Heart left ventricle (tissue), 16 donors: ENCODE data around the gene LTB. TPM values are rescaled to one million over a fixed set of nuclear protein-coding genes. Genes with fewer than 3 reads are reported as not detected.

ENCODE experiments used
- ATAC-seq, 4 donors: fragments of 200-7000 bp; cut with Tn5 transposase; one replicate each; pipeline ENCODE4 v1.9.1; 2020 to 2022; ENCODE audit warnings: moderate library complexity in 4 of 4, mild to moderate bottlenecking in 3 of 4, moderate number of reproducible peaks in 1 of 4
- DNase-seq, 5 donors: peaks; one replicate each; pipeline ENCODE4 v3.0.0-alpha.2; 2020
- H3K27ac ChIP-seq, 12 donors: fragments of 200-600 bp; sonication (generic) in 4 of 12; one replicate each; pipeline versions ENCODE4 v1.5.0 to v1.8.0; 2016 to 2022; ENCODE audit warnings: mild to moderate bottlenecking in 2 of 12
- H3K27me3 ChIP-seq, 9 donors: fragments of 200-600 bp; sonication (generic) in 2 of 9; one replicate each; pipeline versions ENCODE4 v1.5.1 to v1.8.0; 2016 to 2022; ENCODE audit warnings: mild to moderate bottlenecking in 3 of 9
- H3K36me3 ChIP-seq, 9 donors: fragments of 200-600 bp; sonication (generic) in 2 of 9; one replicate each; pipeline versions ENCODE4 v1.5.0 to v1.8.0; 2018 to 2022; ENCODE audit warnings: mild to moderate bottlenecking in 2 of 9
- H3K4me1 ChIP-seq, 12 donors: fragments of 200-600 bp; sonication (generic) in 4 of 12; one replicate each; pipeline versions ENCODE4 v1.5.0 to v1.8.0; 2016 to 2022; ENCODE audit warnings: mild to moderate bottlenecking in 3 of 12
- H3K4me3 ChIP-seq, 12 donors: fragments of 200-600 bp; sonication (generic) in 4 of 12; one replicate each; pipeline versions ENCODE4 v1.5.0 to v1.8.0; 2017 to 2022; ENCODE audit warnings: mild to moderate bottlenecking in 9 of 12, moderate library complexity in 4 of 12
- H3K9me3 ChIP-seq, 12 donors: fragments of 200-600 bp; sonication (generic) in 4 of 12; one replicate each; pipeline versions ENCODE4 v1.5.0 to v1.8.0; 2016 to 2022; ENCODE audit warnings: mild to moderate bottlenecking in 1 of 12
- CTCF ChIP-seq, 12 donors: fragments of 200-600 bp; sonication (generic) in 4 of 12; IDR thresholded peaks; one replicate each; pipeline versions ENCODE4 v1.5.0 to v1.8.0; 2018 to 2022; ENCODE audit warnings: antibody characterized with exemption in 12 of 12, mild to moderate bottlenecking in 5 of 12
- POLR2A ChIP-seq, 2 donors: fragments of 450-650 bp; IDR thresholded peaks; one replicate each; pipeline ENCODE4 v1.6.1; 2017; ENCODE audit warnings: antibody characterized with exemption in 2 of 2, mild to moderate bottlenecking in 2 of 2, moderate library complexity in 2 of 2
- WGBS, 4 donors: extraction: QIAGEN DNeasy Blood & Tissue Kit in 2 of 4; methylation state at CpG; one replicate each; pipeline versions ENCODE4 v1.1.5 to v1.1.7; 2013 to 2018; 5-methylcytosine and 5-hydroxymethylcytosine counted together
- intact Hi-C, 10 donors: fragments of 100-400 bp; cut with DNase I; formaldehyde crosslinking; loops; one replicate each; pipeline versions ENCODE4 v1.11.1 to v1.14.2; 2022
- polyA plus RNA-seq, 2 donors: library from polyadenylated mRNA; stranded (reverse); fragments of 200-250 nt; gene quantifications; one replicate each; pipeline ENCODE4 v1.2.3, GENCODE V29; 2013
- total RNA-seq, 9 donors: library from RNA; depleted of rRNA in 2 of 9; stranded (reverse); fragments of >200 nt in 2 of 9; fragmentation: NEBNext Ultra II Directional in 3 of 9; extraction: Animal tissue kit (Norgen Biotek cat#: 25700) in 3 of 9; gene quantifications; one replicate each; pipeline versions ENCODE4 v1.1.0 to v1.2.4, GENCODE V29; 2016 to 2023
- donor health status: ischemic (EF 13 %, LVEDD 7.1; RV severe dilation, severe dysfunction).
- donor health status: healthy with polysubstance abuse.
- donor health status: DM: no; HTN: yes; CAD: no.
- donor health status: DM: no; HTN: no; CAD: no.
- donor health status: ischemic (EF 25% LVEDD 6.9; RV normal size, moderate dysfunction).
- donor health status: ischemic (EF 25% LVEDD 5.7; RV mildly dilated, moderate dysfunction).
- donor health status: healthy.
- donor health status: DM: yes; HTN: yes; CAD: no.
- donor health status: ischemic (EF 35%, LVEDD 5.7; RV mildly dilated, moderate dysfunction).
- donor health status: nonischemic (EF 11% LVEDD 7.7; RV severe dilation, severe dysfunction).
- donor health status: DM: yes; HTN: yes; CAD: no.
- donor health status: PGD.
- donor health status: ischemic (EF 29% LVEDD 5.4; RV normal size, mild dysfunction).
- donor health status: nonischemic (EF 23%, LVEDD 6.1; RV moderate dilation, normal function).

The LTB gene
- total and polyA plus RNA-seq, 11 donors: 0.30 to 15.6 (median 0.85) TPM; not detected in 4

GRCh38 chr6:31629014-31629413 is 46.8 kb upstream of the LTB start:
- WGBS, 4 donors: 86 to 91% (median 89%) methylated on average over 7 of the region's 7 CpGs
- no peak overlapping the region for H3K4me3 ChIP-seq
- peaks cover 8 to 100% (median 100%) of the 10 kb centered on the region in 9 donors for H3K36me3 ChIP-seq
- H3K27ac ChIP-seq: no peak overlapping the region
- intact Hi-C loops: no loop called here
- H3K27me3 ChIP-seq: no peaks in the 10 kb centered on the region
- no peak for DNase-seq
- H3K4me1 ChIP-seq: peaks cover 0 to 4% (median 0%) of the 10 kb centered on the region in 12 donors
- no peak for ATAC-seq
- TF ChIP-seq POLR2A (IDR thresholded peaks at IDR 0.05) (no peak), CTCF (IDR thresholded peaks at IDR 0.05) (no peak)
- no peaks in the 10 kb centered on the region for H3K9me3 ChIP-seq

GRCh38 chr6:31627690-31628287 is 45.6 kb upstream of the LTB start:
- no peaks in the 10 kb centered on the region for H3K27me3 ChIP-seq
- H3K9me3 ChIP-seq: no peaks in the 10 kb centered on the region
- H3K27ac ChIP-seq: no peak overlapping the region
- no peak overlapping the region for H3K4me3 ChIP-seq
- ATAC-seq (no peak), DNase-seq (no peak)
- H3K36me3 ChIP-seq: peaks cover 8 to 100% (median 98%) of the 10 kb centered on the region in 9 donors
- H3K4me1 ChIP-seq: peaks cover 0 to 4% (median 0%) of the 10 kb centered on the region in 12 donors
- 95 to 97% (median 96%) methylated on average over 19 of the region's 19 CpGs for WGBS, 4 donors
- intact Hi-C loops: loop anchor here in 1 of 10 donors (2.0 kb wide), 1 partner anchor 15 kb away; no protein-coding TSS in a partner anchor
- no peak for TF ChIP-seq CTCF (IDR thresholded peaks at IDR 0.05)
- no peak for TF ChIP-seq POLR2A (IDR thresholded peaks at IDR 0.05)

GRCh38 chr6:31626952-31627351 is 44.7 kb upstream of the LTB start:
- Histone ChIP-seq H3K36me3 (peaks cover 8 to 97% (median 94%) of the 10 kb centered on the region in 9 donors), H3K4me3 (no peak overlapping the region), H3K9me3 (no peaks in the 10 kb centered on the region), H3K27ac (no peak overlapping the region), H3K27me3 (no peaks in the 10 kb centered on the region), H3K4me1 (peaks cover 0 to 12% (median 8%) of the 10 kb centered on the region in 12 donors)
- intact Hi-C loops: loop anchor here in 1 of 10 donors (2.0 kb wide), 1 partner anchor 16 kb away; no protein-coding TSS in a partner anchor
- ATAC-seq (no peak), DNase-seq (no peak)
- 83 to 90% (median 86%) methylated on average over 10 of the region's 10 CpGs for WGBS, 4 donors
- no peak for TF ChIP-seq POLR2A (IDR thresholded peaks at IDR 0.05)
- TF ChIP-seq CTCF (IDR thresholded peaks at IDR 0.05): no peak

GRCh38 chr6:31624070-31624469 is 41.8 kb upstream of the LTB start:
- H3K27me3 ChIP-seq: no peaks in the 10 kb centered on the region
- H3K4me1 ChIP-seq: peaks cover 0 to 24% (median 21%) of the 10 kb centered on the region in 12 donors
- H3K27ac ChIP-seq: no peak overlapping the region
- ATAC-seq (no peak), DNase-seq (no peak)
- intact Hi-C loops: loop anchor here in 1 of 10 donors (5.0 kb wide), 1 partner anchor 33 kb away; the partner anchor contains the start of gene APOM
- no peak for TF ChIP-seq POLR2A (IDR thresholded peaks at IDR 0.05)
- no peak for TF ChIP-seq CTCF (IDR thresholded peaks at IDR 0.05)
- H3K9me3 ChIP-seq: no peaks in the 10 kb centered on the region
- no peak overlapping the region for H3K4me3 ChIP-seq
- H3K36me3 ChIP-seq: peaks cover 8 to 68% (median 65%) of the 10 kb centered on the region in 9 donors
- 85 to 94% (median 89%) methylated on average over 8 to 10 of the region's 10 CpGs for WGBS, 4 donors
